Lower leg skin (tissue), 4 donors: ENCODE results near the gene GPR161. TPM values are rescaled to one million over a fixed set of nuclear protein-coding genes. Genes with fewer than 3 reads are reported as not detected.
"Not testable (repeated sequence)": the region's sequence is repeated elsewhere in the genome, so short reads cannot be mapped to it uniquely, and the experiment has no call there.

ENCODE experiments used
- DNase-seq, 2 donors: peaks; one replicate each; pipeline ENCODE4 v3.0.0-alpha.2; 2019; ENCODE audit warnings: low spot score in 2 of 2
- H3K4me3 ChIP-seq: fragments of 200-600 bp; sonication (generic); 2 replicates; pipeline ENCODE4 v1.5.1; 2017; ENCODE audit warnings: mild to moderate bottlenecking, low read depth; ENCODE audit not compliant: poor library complexity, severe bottlenecking
- POLR2A ChIP-seq, 2 donors: fragments of 450-650 bp; IDR thresholded peaks; one replicate each; pipeline ENCODE4 v1.6.1; 2016 to 2017; ENCODE audit warnings: antibody characterized with exemption in 2 of 2, mild to moderate bottlenecking in 1 of 2, moderate library complexity in 1 of 2
- WGBS, 2 donors: methylation state at CpG; one replicate each; pipeline ENCODE4 v1.1.5; 2018; 5-methylcytosine and 5-hydroxymethylcytosine counted together
- intact Hi-C: fragments of 100-400 bp; cut with DNase I; formaldehyde crosslinking; loops from one replicate; pipeline ENCODE4 v1.15.0; 2023; ENCODE audit warnings: low total_unique reads
- total RNA-seq, 4 donors: library from RNA; depleted of rRNA; stranded (reverse); fragments of >200 nt; gene quantifications; one replicate each; pipeline ENCODE4 v1.1.0, GENCODE V29; 2016
- TF ChIP-seq, protein P1 (sequence below), 3 donors: fragments of 450-650 bp; IDR thresholded peaks; one replicate each; pipeline ENCODE4 v1.5.1; 2016; ENCODE audit warnings: antibody characterized with exemption in 3 of 3, mild to moderate bottlenecking in 3 of 3, moderate library complexity in 2 of 3

The GPR161 gene
- total RNA-seq, 4 donors from 2014 or later, result 0.97 to 5.9 (median 1.6) TPM

DNA sequence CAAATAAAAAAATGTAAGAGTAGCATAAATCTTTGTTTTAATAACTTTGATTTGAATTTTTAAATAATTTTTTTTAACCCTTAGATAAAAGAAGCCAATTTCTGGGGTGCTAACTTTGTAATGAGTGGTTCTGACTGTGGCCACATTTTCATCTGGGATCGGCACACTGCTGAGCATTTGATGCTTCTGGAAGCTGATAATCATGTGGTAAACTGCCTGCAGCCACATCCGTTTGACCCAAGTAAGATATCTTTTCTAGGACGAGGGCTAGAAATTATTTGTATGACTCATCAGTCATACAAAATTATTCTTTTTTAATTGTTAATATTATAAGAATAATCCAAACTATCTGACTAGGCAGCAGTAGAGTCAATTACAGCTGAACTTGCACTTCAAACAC is 71.2 kb downstream of the GPR161 start:
- intact Hi-C loops, result no loop called here
- WGBS, 2 donors, result 81 to 86% methylated on average over 3 of the region's 3 CpGs

DNA sequence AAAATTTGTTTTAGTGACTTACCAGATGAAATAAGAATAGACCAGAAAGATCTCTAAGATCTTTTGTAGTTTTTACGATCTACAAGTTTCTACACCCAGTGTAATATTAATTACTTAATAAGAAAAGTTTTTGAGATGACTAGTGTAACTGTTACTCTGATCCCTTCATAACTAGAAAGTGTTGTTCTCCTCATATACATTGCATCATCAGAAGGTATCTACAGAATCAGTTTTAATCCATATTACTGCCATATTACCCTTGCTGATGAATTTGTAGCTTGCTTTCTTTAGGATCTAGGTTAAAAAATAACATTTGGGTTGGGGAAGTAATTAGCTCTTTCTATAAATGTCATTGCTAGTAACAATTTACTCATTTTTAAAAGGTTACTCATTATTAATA is 72.5 kb downstream of the GPR161 start:
- 96 to 98% methylated on average over 1 of the region's 1 CpG for WGBS, 2 donors
- DNase-seq, result no peak
- intact Hi-C loops, result loop anchor here (5.0 kb wide), 1 partner anchor 752 kb away; no protein-coding TSS in a partner anchor
- TF ChIP-seq, protein P1, sequence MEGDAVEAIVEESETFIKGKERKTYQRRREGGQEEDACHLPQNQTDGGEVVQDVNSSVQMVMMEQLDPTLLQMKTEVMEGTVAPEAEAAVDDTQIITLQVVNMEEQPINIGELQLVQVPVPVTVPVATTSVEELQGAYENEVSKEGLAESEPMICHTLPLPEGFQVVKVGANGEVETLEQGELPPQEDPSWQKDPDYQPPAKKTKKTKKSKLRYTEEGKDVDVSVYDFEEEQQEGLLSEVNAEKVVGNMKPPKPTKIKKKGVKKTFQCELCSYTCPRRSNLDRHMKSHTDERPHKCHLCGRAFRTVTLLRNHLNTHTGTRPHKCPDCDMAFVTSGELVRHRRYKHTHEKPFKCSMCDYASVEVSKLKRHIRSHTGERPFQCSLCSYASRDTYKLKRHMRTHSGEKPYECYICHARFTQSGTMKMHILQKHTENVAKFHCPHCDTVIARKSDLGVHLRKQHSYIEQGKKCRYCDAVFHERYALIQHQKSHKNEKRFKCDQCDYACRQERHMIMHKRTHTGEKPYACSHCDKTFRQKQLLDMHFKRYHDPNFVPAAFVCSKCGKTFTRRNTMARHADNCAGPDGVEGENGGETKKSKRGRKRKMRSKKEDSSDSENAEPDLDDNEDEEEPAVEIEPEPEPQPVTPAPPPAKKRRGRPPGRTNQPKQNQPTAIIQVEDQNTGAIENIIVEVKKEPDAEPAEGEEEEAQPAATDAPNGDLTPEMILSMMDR (IDR thresholded peaks at IDR 0.05), result no peak
- TF ChIP-seq POLR2A (IDR thresholded peaks at IDR 0.05), result no peak
- H3K4me3 ChIP-seq, result no peak overlapping the region

More for the DNA sequence above, 71.2 kb downstream of the GPR161 start:
- H3K4me3 ChIP-seq, result no peak overlapping the region
- TF ChIP-seq POLR2A (IDR thresholded peaks at IDR 0.05), result no peak
- TF ChIP-seq, protein P1 (IDR thresholded peaks at IDR 0.05), result no peak
- no peak for DNase-seq

GRCh38 chr1:168057921-168058320 is 78.8 kb downstream of the GPR161 start:
- H3K4me3 ChIP-seq, result no peak overlapping the region
- intact Hi-C loops, result no loop called here
- WGBS, 2 donors, result 98 to 99% methylated on average over 2 of the region's 2 CpGs
- DNase-seq, result no peak
- TF ChIP-seq, protein P1 (IDR thresholded peaks at IDR 0.05), result no peak
- TF ChIP-seq POLR2A (IDR thresholded peaks at IDR 0.05), result no peak

DNA sequence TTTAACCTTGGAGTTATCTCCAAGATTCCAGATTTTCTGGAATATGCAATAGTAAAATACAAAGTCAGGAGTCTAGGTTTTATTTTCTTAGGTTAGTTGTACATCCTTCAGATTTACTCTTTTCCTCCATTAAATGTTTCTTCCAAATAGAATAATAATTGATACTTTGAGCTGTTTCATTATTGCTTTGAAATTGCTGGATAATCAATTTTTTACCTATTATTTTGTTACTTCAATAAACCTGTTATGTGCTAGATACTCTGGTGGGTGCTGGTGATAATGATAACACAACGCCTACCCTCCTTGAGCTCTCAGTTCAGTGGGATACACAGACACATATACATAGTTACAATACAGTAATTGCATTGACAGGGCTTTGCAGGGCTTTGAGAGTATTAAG is 79.4 kb downstream of the GPR161 start:
- WGBS, 2 donors, result 97 to 100% methylated on average over 1 of the region's 1 CpG
- H3K4me3 ChIP-seq, result no peak overlapping the region
- TF ChIP-seq POLR2A (IDR thresholded peaks at IDR 0.05), result no peak
- TF ChIP-seq, protein P1 (IDR thresholded peaks at IDR 0.05), result no peak
- intact Hi-C loops, result no loop called here
- no peak for DNase-seq

DNA sequence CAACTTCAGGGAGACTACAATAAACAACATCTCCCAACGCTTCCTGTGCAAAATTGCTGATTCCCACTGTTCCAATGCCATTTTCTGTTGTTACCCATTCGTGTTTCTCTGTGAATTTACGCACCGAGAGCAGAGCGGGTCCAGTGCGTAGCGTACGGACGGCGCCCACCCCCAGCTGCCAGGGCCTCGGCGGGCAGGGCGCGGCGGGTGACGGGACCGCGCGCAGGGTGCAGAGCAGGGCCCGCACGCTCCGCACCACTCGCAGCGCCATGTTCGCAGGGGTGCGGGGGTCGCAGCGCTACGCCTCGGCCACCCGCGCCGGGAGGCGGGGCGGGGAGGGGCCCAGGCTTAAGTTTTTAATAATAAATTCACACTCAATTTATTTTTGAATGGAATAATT is 80.6 kb downstream of the GPR161 start:
- DNase-seq, intact Hi-C loops, H3K4me3 ChIP-seq: not testable (repeated sequence)
- 58 to 85% methylated on average over 19 to 35 of the region's 35 CpGs for WGBS, 2 donors

GRCh38 chr1:168054117-168054516 is 82.6 kb downstream of the GPR161 start:
- WGBS, 2 donors, result 61 to 79% methylated on average over 3 of the region's 3 CpGs
- TF ChIP-seq, protein P1 (IDR thresholded peaks at IDR 0.05), result no peak
- no peak for TF ChIP-seq POLR2A (IDR thresholded peaks at IDR 0.05)
- H3K4me3 ChIP-seq, result no peak overlapping the region
- DNase-seq, result no peak
- intact Hi-C loops, result no loop called here
